ENCODE measurements around the gene TMEM135. TPM values are rescaled to one million over a fixed set of nuclear protein-coding genes. Genes with fewer than 3 reads are reported as not detected.

The TMEM135 gene
- total and polyA plus RNA-seq, 2 donors from 2014 or later = 12.0 to 24.6 TPM

DNA sequence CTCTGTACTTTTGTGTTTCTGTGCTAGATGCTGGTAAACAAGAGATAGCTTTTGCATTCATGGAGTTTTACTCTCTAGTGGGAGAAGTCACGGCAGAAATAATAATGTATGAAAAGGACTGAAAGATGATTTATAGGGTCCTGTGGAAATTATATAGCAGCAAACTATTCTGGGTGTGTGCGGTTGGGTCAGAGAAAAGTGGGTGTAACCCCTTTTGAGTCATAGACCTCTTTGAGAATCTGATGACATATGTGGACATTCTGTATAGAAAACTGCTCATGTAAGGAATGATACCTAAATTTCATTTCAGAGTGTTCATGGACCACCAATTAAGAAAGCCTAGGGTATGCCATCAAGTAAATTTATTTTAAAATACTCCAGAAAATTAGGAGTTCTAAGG, 54.4 kb downstream of the TMEM135 start:
- Histone ChIP-seq H3K9me3 (ENCODE audit: control insufficient read depth in 2 of 3, insufficient read depth in 1 of 3, low read length in 3 of 3) (peaks cover 0 to 4% (median 1%) of the 10 kb centered on the region in 3 donors), H3K27me3 (ENCODE audit: control insufficient read depth, insufficient read depth, low read length) (no peaks in the 10 kb centered on the region), H3K4me3 (ENCODE audit: low read length in 3 of 3) (no peak overlapping the region), H3K27ac (ENCODE audit: low read depth in 2 of 2, low read length in 2 of 2) (no peak overlapping the region), H3K9ac (ENCODE audit: low read length in 3 of 3) (no peak overlapping the region), H3K4me1 (ENCODE audit: control insufficient read depth in 2 of 3, insufficient read depth in 2 of 3, low read depth in 1 of 3, low read length in 3 of 3) (no peaks in the 10 kb centered on the region), H3K36me3 (ENCODE audit: control insufficient read depth in 2 of 3, insufficient read depth in 3 of 3, low read length in 3 of 3) (no peaks in the 10 kb centered on the region)
- DNase-seq (no peak), FAIRE-seq (no peak)
- TF ChIP-seq, protein P1, sequence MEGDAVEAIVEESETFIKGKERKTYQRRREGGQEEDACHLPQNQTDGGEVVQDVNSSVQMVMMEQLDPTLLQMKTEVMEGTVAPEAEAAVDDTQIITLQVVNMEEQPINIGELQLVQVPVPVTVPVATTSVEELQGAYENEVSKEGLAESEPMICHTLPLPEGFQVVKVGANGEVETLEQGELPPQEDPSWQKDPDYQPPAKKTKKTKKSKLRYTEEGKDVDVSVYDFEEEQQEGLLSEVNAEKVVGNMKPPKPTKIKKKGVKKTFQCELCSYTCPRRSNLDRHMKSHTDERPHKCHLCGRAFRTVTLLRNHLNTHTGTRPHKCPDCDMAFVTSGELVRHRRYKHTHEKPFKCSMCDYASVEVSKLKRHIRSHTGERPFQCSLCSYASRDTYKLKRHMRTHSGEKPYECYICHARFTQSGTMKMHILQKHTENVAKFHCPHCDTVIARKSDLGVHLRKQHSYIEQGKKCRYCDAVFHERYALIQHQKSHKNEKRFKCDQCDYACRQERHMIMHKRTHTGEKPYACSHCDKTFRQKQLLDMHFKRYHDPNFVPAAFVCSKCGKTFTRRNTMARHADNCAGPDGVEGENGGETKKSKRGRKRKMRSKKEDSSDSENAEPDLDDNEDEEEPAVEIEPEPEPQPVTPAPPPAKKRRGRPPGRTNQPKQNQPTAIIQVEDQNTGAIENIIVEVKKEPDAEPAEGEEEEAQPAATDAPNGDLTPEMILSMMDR (IDR thresholded peaks at IDR 0.05; ENCODE audit: borderline replicate concordance, extremely low read depth, insufficient read depth) = no peak
- intact Hi-C loops (cut with DNase I) = no loop called here

DNA sequence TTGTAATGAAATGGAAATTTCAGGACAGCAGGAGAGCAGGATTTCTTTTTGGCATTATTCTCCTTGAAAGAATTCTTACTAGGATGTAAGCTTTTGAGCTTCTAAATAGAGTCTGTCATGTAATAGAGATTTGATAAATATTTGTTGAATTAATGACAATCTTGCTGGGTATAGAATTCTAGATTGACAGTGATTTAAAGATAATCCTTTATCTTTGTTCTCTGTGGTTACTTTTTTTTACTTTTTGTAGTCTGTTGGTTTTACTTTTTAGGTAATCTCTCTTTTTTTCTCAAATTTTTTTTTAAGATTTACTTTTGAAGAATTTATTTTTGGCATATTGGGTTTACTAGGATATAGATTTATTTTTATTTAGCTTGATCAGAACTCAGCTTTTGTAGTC, 54.8 kb downstream of the TMEM135 start:
- no peaks in the 10 kb centered on the region for H3K27me3 ChIP-seq (ENCODE audit: control insufficient read depth, insufficient read depth, low read length)
- no peak overlapping the region for H3K4me3 ChIP-seq (ENCODE audit: low read length in 3 of 3)
- H3K4me1 ChIP-seq (ENCODE audit: control insufficient read depth in 2 of 3, insufficient read depth in 2 of 3, low read depth in 1 of 3, low read length in 3 of 3) = peaks cover 0 to 1% (median 0%) of the 10 kb centered on the region in 3 donors
- H3K36me3 ChIP-seq (ENCODE audit: control insufficient read depth in 2 of 3, insufficient read depth in 3 of 3, low read length in 3 of 3) = no peaks in the 10 kb centered on the region
- peaks cover 0 to 4% (median 1%) of the 10 kb centered on the region in 3 donors for H3K9me3 ChIP-seq (ENCODE audit: control insufficient read depth in 2 of 3, insufficient read depth in 1 of 3, low read length in 3 of 3)
- intact Hi-C loops (cut with DNase I) = no loop called here
- FAIRE-seq = peak; percentile 64
- no peak for DNase-seq
- TF ChIP-seq, protein P1 (IDR thresholded peaks at IDR 0.05; ENCODE audit: borderline replicate concordance, extremely low read depth, insufficient read depth) = no peak
- no peak overlapping the region for H3K9ac ChIP-seq (ENCODE audit: low read length in 3 of 3)
- H3K27ac ChIP-seq (ENCODE audit: low read depth in 2 of 2, low read length in 2 of 2) = no peak overlapping the region

DNA sequence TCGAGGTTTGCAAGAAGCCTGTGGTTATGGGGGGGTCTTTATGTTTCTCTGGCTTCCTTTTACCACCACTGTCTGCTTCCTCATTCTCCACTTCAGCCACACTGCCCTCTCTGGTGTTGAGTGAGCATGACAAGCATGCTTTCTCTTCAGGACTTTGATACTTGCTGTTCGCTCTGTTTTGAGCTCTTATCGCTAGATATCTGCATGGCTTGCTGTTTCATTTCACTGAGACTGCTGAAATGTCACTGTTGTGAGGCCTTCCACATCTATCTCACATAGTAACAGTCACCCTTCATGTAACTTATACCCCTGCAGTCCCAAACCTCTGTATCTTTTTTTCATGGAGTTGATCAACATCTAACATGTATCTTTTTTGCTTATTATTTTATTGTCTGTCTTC, 59.8 kb downstream of the TMEM135 start:
- DNase-seq = peak in 3 of 5 donors; percentile 22 to 75 (median 59)
- no peaks in the 10 kb centered on the region for H3K27me3 ChIP-seq (ENCODE audit: control insufficient read depth, insufficient read depth, low read length)
- H3K4me1 ChIP-seq (ENCODE audit: control insufficient read depth in 2 of 3, insufficient read depth in 2 of 3, low read depth in 1 of 3, low read length in 3 of 3) = peaks cover 0 to 3% (median 0%) of the 10 kb centered on the region in 3 donors
- H3K27ac ChIP-seq (ENCODE audit: low read depth in 2 of 2, low read length in 2 of 2) = no peak overlapping the region
- no peak for FAIRE-seq
- intact Hi-C loops (cut with DNase I) = no loop called here
- TF ChIP-seq, protein P1 (IDR thresholded peaks at IDR 0.05; ENCODE audit: borderline replicate concordance, extremely low read depth, insufficient read depth) = peak; percentile 68
- H3K36me3 ChIP-seq (ENCODE audit: control insufficient read depth in 2 of 3, insufficient read depth in 3 of 3, low read length in 3 of 3) = no peaks in the 10 kb centered on the region
- H3K9ac ChIP-seq (ENCODE audit: low read length in 3 of 3) = no peak overlapping the region
- H3K9me3 ChIP-seq (ENCODE audit: control insufficient read depth in 2 of 3, insufficient read depth in 1 of 3, low read length in 3 of 3) = peaks cover 0 to 4% (median 0%) of the 10 kb centered on the region in 3 donors
- H3K4me3 ChIP-seq (ENCODE audit: low read length in 3 of 3) = peak overlapping the region in 1 of 3 donors; percentile 48

Data from kidney (tissue), 14 donors.